ENCODE measurements around the gene DNAJC15.

DNA sequence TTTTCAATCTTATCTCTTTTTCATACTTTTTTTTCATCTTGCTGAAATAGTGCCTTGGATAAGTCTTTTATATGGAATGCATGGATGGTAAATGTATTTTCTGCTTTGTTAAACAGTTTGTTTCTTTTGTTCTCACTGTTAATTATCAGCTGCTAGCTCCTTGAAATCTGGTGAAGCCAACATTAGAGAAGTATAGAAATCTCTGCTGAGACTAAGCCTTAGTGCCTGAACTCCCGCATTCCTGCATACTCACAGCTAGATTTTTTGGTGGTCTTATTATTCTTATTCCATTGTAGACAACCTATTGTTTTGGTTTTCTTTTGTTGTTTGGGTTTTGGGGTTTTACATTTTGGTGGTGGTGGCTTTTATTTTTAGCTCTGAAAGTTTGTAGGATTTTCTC is 48.4 kb downstream of the DNAJC15 start:
- TF ChIP-seq, protein P1, sequence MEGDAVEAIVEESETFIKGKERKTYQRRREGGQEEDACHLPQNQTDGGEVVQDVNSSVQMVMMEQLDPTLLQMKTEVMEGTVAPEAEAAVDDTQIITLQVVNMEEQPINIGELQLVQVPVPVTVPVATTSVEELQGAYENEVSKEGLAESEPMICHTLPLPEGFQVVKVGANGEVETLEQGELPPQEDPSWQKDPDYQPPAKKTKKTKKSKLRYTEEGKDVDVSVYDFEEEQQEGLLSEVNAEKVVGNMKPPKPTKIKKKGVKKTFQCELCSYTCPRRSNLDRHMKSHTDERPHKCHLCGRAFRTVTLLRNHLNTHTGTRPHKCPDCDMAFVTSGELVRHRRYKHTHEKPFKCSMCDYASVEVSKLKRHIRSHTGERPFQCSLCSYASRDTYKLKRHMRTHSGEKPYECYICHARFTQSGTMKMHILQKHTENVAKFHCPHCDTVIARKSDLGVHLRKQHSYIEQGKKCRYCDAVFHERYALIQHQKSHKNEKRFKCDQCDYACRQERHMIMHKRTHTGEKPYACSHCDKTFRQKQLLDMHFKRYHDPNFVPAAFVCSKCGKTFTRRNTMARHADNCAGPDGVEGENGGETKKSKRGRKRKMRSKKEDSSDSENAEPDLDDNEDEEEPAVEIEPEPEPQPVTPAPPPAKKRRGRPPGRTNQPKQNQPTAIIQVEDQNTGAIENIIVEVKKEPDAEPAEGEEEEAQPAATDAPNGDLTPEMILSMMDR (IDR thresholded peaks at IDR 0.05) = no peak
- no peak for TF ChIP-seq POLR2A (IDR thresholded peaks at IDR 0.05)

All from thyroid gland (tissue), 4 donors.